Activated CD8-positive, alpha-beta T cell treated with anti-CD3 and anti-CD28 coated beads for 36 hours (primary cell): ENCODE measurements around the gene KLHDC8B. TPM values are rescaled to one million over a fixed set of nuclear protein-coding genes. Genes with fewer than 3 reads are reported as not detected.

ENCODE experiments used
- ATAC-seq: fragments of 200-7000 bp; cut with Tn5 transposase; one replicate; pipeline ENCODE4 v1.10.0; 2021; ENCODE audit warnings: mild to moderate bottlenecking, moderate library complexity
- CTCF ChIA-PET: fragments of 350-600 bp; sonication (Branson Sonifier 250); formaldehyde crosslinking; loops from one replicate; lab custom pipeline; 2021; ENCODE audit warnings: antibody characterized with exemption; lab: Charles Lee
- POLR2A ChIA-PET: fragments of 350-600 bp; sonication (Branson Sonifier 250); formaldehyde crosslinking; loops from one replicate; lab custom pipeline; 2021; ENCODE audit warnings: antibody characterized with exemption; lab: Charles Lee
- DNase-seq: peaks from one replicate; pipeline ENCODE4 v3.0.0-alpha.2; 2020
- H3K27ac Mint-ChIP-seq: one replicate; pipeline ENCODE4 v1.8.0; 2021; ENCODE audit warnings: mild to moderate bottlenecking, mixed read lengths
- H3K27me3 Mint-ChIP-seq: one replicate; pipeline ENCODE4 v1.8.0; 2021; ENCODE audit warnings: mixed read lengths
- H3K36me3 Mint-ChIP-seq: one replicate; pipeline ENCODE4 v1.8.0; 2021; ENCODE audit warnings: low read depth, mixed read lengths
- H3K4me1 Mint-ChIP-seq: one replicate; pipeline ENCODE4 v1.8.0; 2021; ENCODE audit warnings: low read depth, mixed read lengths
- H3K4me3 Mint-ChIP-seq: one replicate; pipeline ENCODE4 v1.8.0; 2021; ENCODE audit warnings: mild to moderate bottlenecking, moderate library complexity, mixed read lengths
- H3K9me3 Mint-ChIP-seq: one replicate; pipeline ENCODE4 v1.8.0; 2021; ENCODE audit warnings: mixed read lengths
- intact Hi-C: fragments of 100-400 bp; cut with micrococcal nuclease; formaldehyde crosslinking; loops from one replicate; pipeline ENCODE4 v1.10.0; 2022
- total RNA-seq, 2 experiments: library from RNA; stranded (reverse); gene quantifications; one replicate each; pipeline ENCODE4 v1.2.3, GENCODE V29; 2021
- TF ChIP-seq, protein P1 (sequence below): fragments of 200-600 bp; IDR thresholded peaks from one replicate; pipeline ENCODE4 v1.8.0; 2022; ENCODE audit warnings: antibody characterized with exemption, mild to moderate bottlenecking

Gene KLHDC8B
- total RNA-seq, 2 experiments from 2014 or later = 1.3 to 2.2 TPM

DNA sequence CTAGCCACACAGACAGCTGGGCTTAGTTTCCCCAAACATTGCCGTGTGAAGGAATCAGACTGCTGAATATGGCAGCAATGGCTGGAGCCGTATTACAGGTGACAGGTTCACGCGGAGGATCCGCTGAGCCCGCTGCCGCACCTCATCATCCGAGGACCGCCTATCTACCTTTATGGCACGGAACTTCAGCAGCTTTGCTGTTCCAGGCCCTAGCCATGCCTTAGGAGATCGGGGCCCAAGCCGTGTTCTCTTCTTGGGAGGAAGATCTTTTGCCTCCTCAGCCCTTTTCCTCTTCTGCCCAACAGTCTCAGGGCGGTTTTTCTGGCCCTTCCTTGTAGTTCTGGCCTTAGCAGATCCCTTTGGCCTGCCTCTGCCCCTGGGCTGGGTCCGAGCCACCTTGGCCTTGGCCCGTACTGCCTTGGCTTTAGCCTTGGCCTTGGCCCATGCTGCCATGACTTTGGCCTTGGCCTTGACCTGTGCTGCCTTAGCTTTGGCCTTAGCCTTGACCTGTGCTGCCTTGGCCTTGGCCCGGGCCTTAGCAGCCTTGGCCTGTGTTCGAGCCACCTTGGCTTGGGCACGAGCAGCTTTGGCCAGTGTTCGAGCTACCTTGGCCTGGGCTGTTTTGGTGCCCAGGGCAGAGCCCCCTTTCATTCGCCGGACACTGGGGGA is 8.5 kb upstream of the KLHDC8B start:
- ATAC-seq (no peak), DNase-seq (no peak)
- TF ChIP-seq, protein P1, sequence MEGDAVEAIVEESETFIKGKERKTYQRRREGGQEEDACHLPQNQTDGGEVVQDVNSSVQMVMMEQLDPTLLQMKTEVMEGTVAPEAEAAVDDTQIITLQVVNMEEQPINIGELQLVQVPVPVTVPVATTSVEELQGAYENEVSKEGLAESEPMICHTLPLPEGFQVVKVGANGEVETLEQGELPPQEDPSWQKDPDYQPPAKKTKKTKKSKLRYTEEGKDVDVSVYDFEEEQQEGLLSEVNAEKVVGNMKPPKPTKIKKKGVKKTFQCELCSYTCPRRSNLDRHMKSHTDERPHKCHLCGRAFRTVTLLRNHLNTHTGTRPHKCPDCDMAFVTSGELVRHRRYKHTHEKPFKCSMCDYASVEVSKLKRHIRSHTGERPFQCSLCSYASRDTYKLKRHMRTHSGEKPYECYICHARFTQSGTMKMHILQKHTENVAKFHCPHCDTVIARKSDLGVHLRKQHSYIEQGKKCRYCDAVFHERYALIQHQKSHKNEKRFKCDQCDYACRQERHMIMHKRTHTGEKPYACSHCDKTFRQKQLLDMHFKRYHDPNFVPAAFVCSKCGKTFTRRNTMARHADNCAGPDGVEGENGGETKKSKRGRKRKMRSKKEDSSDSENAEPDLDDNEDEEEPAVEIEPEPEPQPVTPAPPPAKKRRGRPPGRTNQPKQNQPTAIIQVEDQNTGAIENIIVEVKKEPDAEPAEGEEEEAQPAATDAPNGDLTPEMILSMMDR = no peak
- ChIA-PET CTCF (interaction anchor here (1.2 to 2.6 kb wide), 2 partner anchors 9 to 177 kb away, joined by 3 to 13 read pairs; partner anchors contain the start of genes KLHDC8B and USP4), POLR2A (interaction anchor here (0.6 to 1.5 kb wide), 3 partner anchors 105 to 178 kb away, joined by 3 to 4 read pairs (median 4); partner anchors contain the start of gene NDUFAF3)
- H3K4me1 Mint-ChIP-seq = peaks cover 43% of the 10 kb centered on the region
- intact Hi-C loops = no loop called here
- H3K36me3 Mint-ChIP-seq = peaks cover 29% of the 10 kb centered on the region
- no peaks in the 10 kb centered on the region for H3K27me3 Mint-ChIP-seq
- no peak overlapping the region for H3K4me3 Mint-ChIP-seq
- peak overlapping the region; percentile 25 for H3K27ac Mint-ChIP-seq
- H3K9me3 Mint-ChIP-seq = no peaks in the 10 kb centered on the region

DNA sequence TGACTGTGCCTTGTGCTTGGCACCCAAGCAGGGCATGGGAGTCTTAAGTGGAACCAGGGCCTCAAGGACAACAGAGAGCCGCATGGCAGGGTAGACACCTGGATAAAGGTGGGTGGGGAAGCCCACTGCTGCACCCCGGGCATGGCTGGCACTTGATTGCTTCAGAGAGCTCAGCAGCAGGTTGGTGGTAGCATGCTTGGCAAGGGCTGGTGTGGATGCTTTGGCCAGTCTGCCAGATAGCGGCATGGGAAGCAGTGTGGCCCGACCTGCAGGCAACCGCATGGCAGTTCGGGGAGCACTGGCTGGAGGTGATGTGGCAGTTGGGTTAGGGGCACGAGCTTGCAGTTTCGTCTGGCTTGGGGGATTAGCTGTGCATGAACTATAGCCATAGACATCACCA is 7.8 kb upstream of the KLHDC8B start:
- TF ChIP-seq, protein P1 = no peak
- Mint-ChIP-seq H3K4me1 (peaks cover 43% of the 10 kb centered on the region), H3K27ac (no peak overlapping the region), H3K9me3 (no peaks in the 10 kb centered on the region), H3K27me3 (no peaks in the 10 kb centered on the region), H3K4me3 (no peak overlapping the region), H3K36me3 (peaks cover 29% of the 10 kb centered on the region)
- ATAC-seq = no peak
- DNase-seq = no peak
- ChIA-PET POLR2A (interaction anchor here (0.6 to 1.5 kb wide), 4 partner anchors 44 to 400 kb away, joined by 3 to 5 read pairs (median 4); partner anchors contain the start of genes NDUFAF3 and USP19), CTCF (interaction anchor here (1.2 kb wide), 1 partner anchor 177 kb away, joined by 3 read pairs; the partner anchor contains the start of gene USP4)
- intact Hi-C loops = no loop called here

DNA sequence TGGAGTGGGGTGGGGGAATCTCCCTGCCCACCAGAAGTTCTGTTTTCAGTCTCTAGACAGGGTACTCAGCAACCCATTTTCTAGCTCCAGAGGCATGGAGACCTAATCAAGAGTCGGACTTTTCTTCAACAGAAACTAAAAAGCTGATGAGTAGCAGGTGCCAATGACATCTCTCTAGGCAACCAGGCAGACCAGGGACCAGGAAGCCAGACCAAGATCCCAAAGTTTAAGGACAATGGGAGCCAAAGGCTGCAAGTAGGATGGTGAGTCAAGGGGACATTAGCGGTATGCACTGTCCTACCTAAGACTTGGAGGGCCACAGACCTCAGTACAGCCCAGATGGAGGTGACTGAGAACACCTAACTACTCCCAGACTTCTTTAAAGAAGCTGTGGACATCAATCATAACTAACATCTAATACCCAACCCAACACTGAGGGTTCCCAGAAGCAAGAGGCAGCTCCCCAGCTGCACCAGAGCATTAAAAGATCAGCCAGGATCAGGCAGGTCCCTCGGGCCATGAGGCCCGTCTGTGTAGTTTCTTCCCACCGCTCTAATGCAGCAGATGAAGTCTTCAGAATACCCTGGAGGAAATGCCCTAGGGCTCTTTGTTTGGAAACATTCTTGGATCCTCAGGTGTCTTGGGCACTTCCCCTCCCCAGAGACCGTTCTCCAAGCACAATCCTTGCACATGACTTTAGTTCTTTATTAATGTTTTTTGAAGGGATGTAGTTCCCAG is 6.2 kb upstream of the KLHDC8B start:
- TF ChIP-seq, protein P1 = no peak
- Mint-ChIP-seq H3K4me1 (peaks cover 43% of the 10 kb centered on the region), H3K36me3 (peaks cover 29% of the 10 kb centered on the region), H3K9me3 (no peaks in the 10 kb centered on the region), H3K4me3 (peak overlapping the region; percentile 90), H3K27me3 (no peaks in the 10 kb centered on the region), H3K27ac (peak overlapping the region; percentile 92)
- intact Hi-C loops = no loop called here
- DNase-seq = no peak
- no peak for ATAC-seq
- POLR2A ChIA-PET = interaction anchor here (0.7 to 1.4 kb wide), 7 partner anchors 9 to 146 kb away, joined by 3 to 5 read pairs (median 3); partner anchors contain the start of genes QRICH1 and USP19
- CTCF ChIA-PET = interaction anchor here (0.7 to 1.1 kb wide), 4 partner anchors 38 to 285 kb away, joined by 3 to 4 read pairs (median 4); partner anchors contain the start of gene USP19

DNA sequence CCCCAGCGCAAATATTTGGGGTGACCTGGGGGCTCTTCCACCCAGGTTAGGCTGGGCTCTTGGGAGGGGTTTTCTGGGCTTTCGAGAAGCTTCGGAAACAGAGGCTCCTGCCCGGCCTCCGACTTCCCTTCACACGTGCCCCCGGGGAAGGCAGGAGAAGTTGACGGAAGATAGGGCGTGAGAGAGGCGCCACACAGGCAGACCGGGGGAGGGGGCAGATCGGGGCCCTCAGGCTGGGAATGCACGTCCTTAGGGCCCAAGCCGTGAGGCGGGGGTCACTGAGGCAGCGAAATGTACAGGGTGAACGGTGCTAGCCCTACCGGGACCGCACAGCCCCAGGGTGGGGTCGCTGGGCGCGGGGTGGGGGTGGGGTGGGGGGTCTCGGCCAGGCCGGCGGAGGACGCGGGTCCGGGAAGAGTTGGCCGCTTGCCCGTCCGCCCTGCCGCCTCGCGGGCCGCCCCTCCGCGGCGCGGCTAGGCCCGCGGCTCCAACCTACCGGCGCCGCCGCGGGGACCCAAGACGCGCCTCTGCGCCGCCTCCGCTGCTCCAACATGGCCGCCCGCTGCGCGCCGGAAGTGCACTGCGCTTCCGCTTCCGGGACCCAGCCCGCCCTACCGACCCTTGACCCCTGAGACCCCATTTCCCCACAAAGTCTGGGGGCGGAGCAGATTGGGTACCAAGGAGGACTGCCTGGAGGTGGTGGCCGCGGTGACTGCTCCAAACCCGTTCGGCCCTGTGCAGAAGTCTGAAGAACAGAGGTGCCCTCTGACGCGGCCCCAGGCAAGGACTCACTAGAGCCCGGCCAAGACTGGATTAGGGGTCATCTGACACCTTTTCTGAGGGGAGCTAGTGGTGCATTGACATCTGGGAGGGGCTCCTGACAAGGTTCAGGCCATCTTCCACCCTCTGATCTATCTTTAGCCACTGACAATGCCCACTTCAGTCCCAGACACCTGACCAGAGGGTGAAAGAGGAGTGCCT is 5.3 kb upstream of the KLHDC8B start, which contains the start of gene CCDC71:
CCDC71 (minus strand) TSS at position 561 of the 981 bp plus-strand sequence. CDS start 2,123 bp downstream, outside the sequence.
- Mint-ChIP-seq H3K27ac (peak within 1 kb of the TSS; percentile 93), H3K36me3 (peaks cover 27% of the 10 kb centered on the region), H3K27me3 (no peaks in the 10 kb centered on the region), H3K4me1 (peaks cover 50% of the 10 kb centered on the region), H3K9me3 (no peaks in the 10 kb centered on the region), H3K4me3 (peak within 1 kb of the TSS; percentile 90)
- intact Hi-C loops = no loop called here
- peak; percentile 87 for DNase-seq
- POLR2A ChIA-PET = interaction anchor here (0.7 to 1.2 kb wide), 4 partner anchors 31 to 145 kb away, joined by 3 to 4 read pairs (median 3); partner anchors contain the start of gene QRICH1
- peak; percentile 81 for ATAC-seq
- TF ChIP-seq, protein P1 = no peak
- CTCF ChIA-PET = interaction anchor here (1.1 kb wide), 1 partner anchor 284 kb away, joined by 4 read pairs; no protein-coding TSS in a partner anchor
